Skeletal muscle tissue (tissue), 4 donors: ENCODE measurements around the gene PDGFA. TPM values are rescaled to one million over a fixed set of nuclear protein-coding genes. Genes with fewer than 3 reads are reported as not detected.

ENCODE experiments used
- H3K27ac ChIP-seq: one replicate; pipeline ENCODE4 v1.7.0; 2013; ENCODE audit warnings: mild to moderate bottlenecking, low read depth, low read length, inconsistent platforms
- H3K27me3 ChIP-seq, 3 donors: one replicate each; pipeline ENCODE4 v1.7.0; 2013; ENCODE audit warnings: low read length in 3 of 3; ENCODE audit not compliant: control insufficient read depth in 3 of 3, insufficient read depth in 3 of 3
- H3K36me3 ChIP-seq, 3 donors: one replicate each; pipeline ENCODE4 v1.7.0; 2013; ENCODE audit warnings: low read length in 3 of 3; ENCODE audit not compliant: control insufficient read depth in 3 of 3, insufficient read depth in 3 of 3
- H3K4me1 ChIP-seq, 3 donors: one replicate each; pipeline ENCODE4 v1.7.0; 2013; ENCODE audit warnings: low read length in 3 of 3, mild to moderate bottlenecking in 3 of 3; ENCODE audit not compliant: control insufficient read depth in 3 of 3, insufficient read depth in 3 of 3
- H3K4me3 ChIP-seq, 3 donors: one replicate each; pipeline ENCODE4 v1.7.0; 2013; ENCODE audit warnings: low read length in 3 of 3
- H3K9ac ChIP-seq, 3 donors: one replicate each; pipeline ENCODE4 v1.7.0; 2013; ENCODE audit warnings: low read length in 3 of 3, mild to moderate bottlenecking in 3 of 3, moderate library complexity in 2 of 3, low read depth in 1 of 3
- H3K9me3 ChIP-seq, 3 donors: one replicate each; pipeline ENCODE4 v1.7.0; 2013; ENCODE audit warnings: low read length in 3 of 3; ENCODE audit not compliant: control insufficient read depth in 3 of 3
- total RNA-seq: library from RNA; depleted of rRNA; stranded (reverse); fragments of >200 nt; gene quantifications from one replicate; pipeline ENCODE4 v1.2.3, GENCODE V29; 2014
- donor health status: Osteomylitis.

The PDGFA gene
- total RNA-seq, 1 donor from 2014 or later, result 44.4 TPM

GRCh38 chr7:543501-544337 lies 24.1 kb upstream of the PDGFA start:
- H3K4me3 ChIP-seq, result no peak overlapping the region
- H3K27ac ChIP-seq, result no peak overlapping the region
- peaks cover 0 to 3% (median 0%) of the 10 kb centered on the region in 3 donors for H3K27me3 ChIP-seq
- peaks cover 0 to 1% (median 0%) of the 10 kb centered on the region in 3 donors for H3K36me3 ChIP-seq
- H3K9ac ChIP-seq, result no peak overlapping the region
- H3K9me3 ChIP-seq, result no peaks in the 10 kb centered on the region
- peaks cover 5 to 7% (median 6%) of the 10 kb centered on the region in 3 donors for H3K4me1 ChIP-seq

DNA sequence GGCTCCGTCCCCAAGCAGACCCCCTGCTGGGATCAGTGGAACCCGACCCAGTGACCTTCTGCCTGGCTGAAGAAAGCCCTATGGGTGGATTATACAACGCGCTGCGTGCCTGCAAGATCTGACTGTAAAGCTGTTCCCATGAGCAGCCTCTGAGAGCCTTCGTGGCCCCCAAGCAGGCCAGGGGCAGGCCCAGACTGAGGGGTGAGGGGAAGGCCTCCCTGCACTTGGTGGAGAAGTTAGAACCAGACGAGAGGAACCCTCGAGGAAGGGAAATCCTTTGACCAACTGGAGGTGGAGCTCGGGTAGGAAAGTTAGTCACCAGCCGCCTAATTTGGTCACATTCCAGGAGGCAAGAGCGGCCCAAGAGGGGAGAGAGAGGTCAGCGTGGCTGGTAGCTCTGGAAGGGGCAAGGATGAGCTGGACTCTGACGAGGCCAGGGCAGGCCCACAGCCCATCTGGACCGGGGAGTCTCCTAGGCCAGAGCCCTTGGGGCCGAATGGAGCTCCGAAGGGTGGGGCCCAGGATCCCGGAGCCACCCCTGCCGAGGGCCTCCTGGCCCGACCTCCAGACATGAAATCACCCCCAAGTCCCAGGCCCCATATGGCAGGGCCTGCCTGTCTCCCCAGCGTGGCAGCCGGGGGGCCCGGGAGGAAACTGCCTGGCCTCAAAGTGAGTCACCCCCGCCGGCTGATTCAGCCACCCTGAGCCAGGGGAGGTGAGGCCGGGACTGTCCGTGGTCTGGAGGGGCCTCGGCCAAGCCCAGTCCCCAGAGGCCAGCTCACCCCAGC lies 23.3 kb upstream of the PDGFA start:
- H3K9me3 ChIP-seq, result no peaks in the 10 kb centered on the region
- no peak overlapping the region for H3K27ac ChIP-seq
- H3K4me1 ChIP-seq, result peaks cover 7 to 9% (median 9%) of the 10 kb centered on the region in 3 donors
- no peak overlapping the region for H3K4me3 ChIP-seq
- peaks cover 0 to 3% (median 0%) of the 10 kb centered on the region in 3 donors for H3K27me3 ChIP-seq
- H3K9ac ChIP-seq, result no peak overlapping the region
- H3K36me3 ChIP-seq, result no peaks in the 10 kb centered on the region

- peaks cover 0 to 3% (median 0%) of the 10 kb centered on the region in 3 donors for H3K27me3 ChIP-seq
- no peak overlapping the region for H3K4me3 ChIP-seq
- H3K9ac ChIP-seq, result no peak overlapping the region
- no peak overlapping the region for H3K27ac ChIP-seq
- H3K36me3 ChIP-seq, result no peaks in the 10 kb centered on the region
- H3K4me1 ChIP-seq, result peaks cover 7 to 12% (median 9%) of the 10 kb centered on the region in 3 donors
- no peaks in the 10 kb centered on the region for H3K9me3 ChIP-seq
Measured at GRCh38 chr7:542131-542712, 22.6 kb upstream of the PDGFA start.

DNA sequence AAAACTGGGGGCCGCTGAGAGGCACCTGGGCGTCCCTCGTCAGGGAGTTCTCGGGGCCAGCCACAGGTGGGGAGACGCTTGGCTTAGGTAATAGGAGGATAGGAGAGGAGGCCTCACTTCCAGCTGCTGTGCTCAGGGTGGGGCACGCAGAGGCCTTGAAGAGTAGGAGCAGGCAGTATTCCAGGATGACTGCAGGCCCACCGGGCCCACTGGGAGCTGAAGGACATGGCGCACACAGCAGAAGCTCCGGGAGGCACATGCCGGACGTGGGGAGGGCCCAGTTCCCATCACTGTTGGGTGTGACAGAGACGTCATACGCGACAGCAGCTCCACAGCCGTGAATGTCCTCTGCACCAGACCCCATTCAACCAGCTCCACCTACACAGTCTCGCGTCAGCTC lies 22.0 kb upstream of the PDGFA start:
- Histone ChIP-seq H3K4me1 (peaks cover 7 to 12% (median 9%) of the 10 kb centered on the region in 3 donors), H3K27me3 (peaks cover 0 to 3% (median 0%) of the 10 kb centered on the region in 3 donors), H3K36me3 (no peaks in the 10 kb centered on the region), H3K9me3 (no peaks in the 10 kb centered on the region), H3K9ac (no peak overlapping the region), H3K4me3 (no peak overlapping the region), H3K27ac (no peak overlapping the region)

DNA sequence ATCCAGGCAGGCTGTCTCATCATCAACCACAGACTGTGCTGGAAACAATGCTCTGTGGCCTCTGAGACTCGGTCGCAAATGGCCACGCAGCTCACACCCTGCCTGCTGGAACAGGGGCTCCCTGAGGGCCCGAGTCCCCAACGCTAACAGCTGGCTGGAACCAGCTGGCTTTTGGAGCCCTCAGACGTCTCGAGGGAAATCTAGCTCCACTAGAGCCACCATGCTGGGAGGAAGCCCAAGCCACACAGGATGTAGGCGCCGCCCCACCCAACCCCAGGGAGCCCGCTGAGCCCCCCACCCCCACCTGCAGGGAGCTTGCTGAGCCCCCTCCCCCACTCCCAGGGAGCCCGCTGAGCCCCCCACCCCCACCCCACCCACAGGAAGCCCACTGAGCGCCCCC lies 21.4 kb upstream of the PDGFA start:
- H3K36me3 ChIP-seq, result no peaks in the 10 kb centered on the region
- peaks cover 0 to 3% (median 0%) of the 10 kb centered on the region in 3 donors for H3K27me3 ChIP-seq
- no peaks in the 10 kb centered on the region for H3K9me3 ChIP-seq
- H3K9ac ChIP-seq, result no peak overlapping the region
- peaks cover 7 to 12% (median 9%) of the 10 kb centered on the region in 3 donors for H3K4me1 ChIP-seq
- H3K27ac ChIP-seq, result no peak overlapping the region
- H3K4me3 ChIP-seq, result no peak overlapping the region

DNA sequence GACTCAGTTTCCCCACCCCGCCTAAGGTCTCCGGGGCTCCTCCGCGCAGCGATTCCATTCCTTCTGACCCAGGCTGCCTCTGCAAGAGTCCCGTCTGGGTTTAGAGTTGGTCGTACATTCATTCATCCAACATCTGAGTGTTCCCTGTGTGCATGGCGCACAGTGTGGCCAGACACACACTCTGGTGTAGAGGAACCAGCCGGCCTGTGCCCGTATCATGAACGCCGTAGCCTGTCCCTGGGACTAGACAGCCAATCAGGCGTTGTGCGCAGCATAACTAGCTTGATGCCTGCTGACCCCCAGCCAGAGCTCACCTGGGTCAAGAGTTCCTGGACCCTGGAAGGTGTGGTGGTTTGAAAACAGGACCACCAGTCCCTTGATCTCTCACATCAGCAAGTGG lies 20.9 kb upstream of the PDGFA start:
- peaks cover 0 to 3% (median 0%) of the 10 kb centered on the region in 3 donors for H3K27me3 ChIP-seq
- no peaks in the 10 kb centered on the region for H3K9me3 ChIP-seq
- H3K36me3 ChIP-seq, result no peaks in the 10 kb centered on the region
- H3K27ac ChIP-seq, result no peak overlapping the region
- peaks cover 7 to 12% (median 9%) of the 10 kb centered on the region in 3 donors for H3K4me1 ChIP-seq
- H3K4me3 ChIP-seq, result no peak overlapping the region
- H3K9ac ChIP-seq, result no peak overlapping the region

DNA sequence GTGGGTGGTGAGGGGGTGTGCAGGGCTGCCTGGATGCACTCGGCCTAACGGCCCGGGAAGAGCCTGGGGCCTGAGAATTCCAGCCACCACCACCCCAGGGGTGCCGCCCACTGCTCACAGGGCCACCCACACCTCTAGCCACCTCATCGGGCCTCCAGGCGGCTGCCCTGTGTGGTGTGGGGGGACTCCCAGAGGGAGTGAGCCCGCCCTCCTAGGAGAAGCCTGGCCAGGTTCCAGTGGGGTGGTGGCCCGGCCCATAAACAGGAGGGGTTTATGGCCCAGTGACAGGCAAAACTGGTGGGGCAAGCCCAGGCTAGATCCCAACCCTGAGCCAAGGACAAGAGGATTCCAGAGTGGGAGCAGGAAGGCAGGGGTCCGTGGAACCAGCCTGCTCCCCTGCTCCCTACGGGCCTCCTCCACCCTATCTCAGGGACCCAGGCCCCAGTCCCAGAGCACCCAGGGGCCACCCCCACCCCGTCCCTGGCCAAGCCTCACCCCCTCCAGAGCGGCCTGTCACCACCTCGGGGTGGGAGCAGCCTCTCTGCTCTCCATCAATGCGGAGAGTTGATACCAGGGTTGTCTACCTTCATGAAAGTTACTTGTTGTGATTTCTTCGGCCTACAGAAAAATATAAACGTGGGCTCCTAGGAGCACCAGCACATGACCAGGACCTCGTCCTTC lies 20.2 kb upstream of the PDGFA start:
- Histone ChIP-seq H3K36me3 (no peaks in the 10 kb centered on the region), H3K27ac (no peak overlapping the region), H3K9ac (no peak overlapping the region), H3K4me1 (peaks cover 7 to 12% (median 9%) of the 10 kb centered on the region in 3 donors), H3K4me3 (no peak overlapping the region), H3K9me3 (no peaks in the 10 kb centered on the region), H3K27me3 (peaks cover 0 to 3% (median 0%) of the 10 kb centered on the region in 3 donors)

GRCh38 chr7:538764-539685 lies 19.4 kb upstream of the PDGFA start:
- H3K4me1 ChIP-seq, result peaks cover 7 to 12% (median 9%) of the 10 kb centered on the region in 3 donors
- H3K4me3 ChIP-seq, result no peak overlapping the region
- no peak overlapping the region for H3K9ac ChIP-seq
- H3K27me3 ChIP-seq, result peaks cover 0 to 3% (median 2%) of the 10 kb centered on the region in 3 donors
- no peaks in the 10 kb centered on the region for H3K36me3 ChIP-seq
- no peaks in the 10 kb centered on the region for H3K9me3 ChIP-seq
- H3K27ac ChIP-seq, result no peak overlapping the region
